Activated CD4-positive, alpha-beta T cell treated with anti-CD3 and anti-CD28 coated beads for 36 hours (primary cell): ENCODE measurements around the gene PRMT9. TPM values are rescaled to one million over a fixed set of nuclear protein-coding genes. Genes with fewer than 3 reads are reported as not detected.

Experiments
- ATAC-seq: fragments of 200-7000 bp; cut with Tn5 transposase; one replicate; pipeline ENCODE4 v1.10.0; 2021; ENCODE audit warnings: mild to moderate bottlenecking, moderate library complexity
- CTCF ChIA-PET: fragments of 350-600 bp; sonication (Branson Sonifier 250); formaldehyde crosslinking; loops from one replicate; lab custom pipeline; 2021; ENCODE audit warnings: antibody characterized with exemption; lab: Charles Lee
- POLR2A ChIA-PET: fragments of 350-600 bp; sonication (Branson Sonifier 250); formaldehyde crosslinking; loops from one replicate; lab custom pipeline; 2021; ENCODE audit warnings: antibody characterized with exemption, inconsistent platforms; lab: Charles Lee
- DNase-seq: peaks from one replicate; pipeline ENCODE4 v3.0.0-alpha.2; 2020
- H3K27ac Mint-ChIP-seq: one replicate; pipeline ENCODE4 v1.8.0; 2021; ENCODE audit warnings: mixed read lengths
- H3K27me3 Mint-ChIP-seq: one replicate; pipeline ENCODE4 v1.8.0; 2021; ENCODE audit warnings: mixed read lengths
- H3K36me3 Mint-ChIP-seq: one replicate; pipeline ENCODE4 v1.8.0; 2021; ENCODE audit warnings: low read depth, mixed read lengths
- H3K4me1 Mint-ChIP-seq: one replicate; pipeline ENCODE4 v1.8.0; 2021; ENCODE audit warnings: mixed read lengths
- H3K4me3 Mint-ChIP-seq: one replicate; pipeline ENCODE4 v1.8.0; 2021; ENCODE audit warnings: mild to moderate bottlenecking, moderate library complexity, mixed read lengths
- H3K9me3 Mint-ChIP-seq: one replicate; pipeline ENCODE4 v1.8.0; 2021; ENCODE audit warnings: low read depth, mixed read lengths
- intact Hi-C, 2 experiments: fragments of 100-400 bp; cut with DNase I in 1 of 2; cut with micrococcal nuclease in 1 of 2; formaldehyde crosslinking; loops; one replicate each; pipeline versions ENCODE4 v1.14.2 to v1.15.1; 2022 to 2024; cut with DNase I, micrococcal nuclease
- total RNA-seq, 2 experiments: library from RNA; stranded (reverse); gene quantifications; one replicate each; pipeline ENCODE4 v1.2.3, GENCODE V29; 2021

PRMT9 gene
- total RNA-seq, 2 experiments from 2014 or later, result 6.2 to 7.5 TPM

DNA sequence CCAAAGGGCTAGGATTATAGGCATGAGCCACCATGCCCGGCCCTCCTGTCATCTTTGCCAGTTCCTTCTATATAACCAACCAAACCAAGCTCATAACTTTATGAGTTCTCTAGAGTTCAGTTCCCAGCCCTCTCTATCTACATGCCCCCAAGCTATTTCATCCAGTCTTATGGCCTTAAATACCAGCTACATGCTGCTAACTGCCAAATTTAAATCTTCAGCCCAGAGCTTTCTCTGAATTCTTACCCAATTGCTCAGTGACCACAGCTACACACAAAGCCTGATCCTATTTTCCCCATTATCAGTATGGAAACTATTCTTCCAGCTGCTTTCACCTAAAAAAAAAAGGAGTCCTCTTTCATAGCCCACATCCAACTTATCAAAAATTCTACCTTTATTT lies 43.6 kb downstream of the PRMT9 start:
- DNase-seq (no peak), ATAC-seq (no peak)
- Mint-ChIP-seq H3K4me3 (no peak overlapping the region), H3K27ac (no peak overlapping the region), H3K9me3 (peaks cover 4% of the 10 kb centered on the region), H3K4me1 (peaks cover 17% of the 10 kb centered on the region), H3K36me3 (peaks cover 57% of the 10 kb centered on the region), H3K27me3 (no peaks in the 10 kb centered on the region)
- intact Hi-C loops, result no loop called here
- ChIA-PET POLR2A (interaction anchor here (0.6 to 1.2 kb wide), 2 partner anchors 23 to 25 kb away, joined by 7 to 10 read pairs; partner anchors contain the start of gene TMEM184C), CTCF (interaction anchor here (1.1 to 2.7 kb wide), 2 partner anchors 19 to 226 kb away, joined by 4 to 16 read pairs; no protein-coding TSS in a partner anchor)

DNA sequence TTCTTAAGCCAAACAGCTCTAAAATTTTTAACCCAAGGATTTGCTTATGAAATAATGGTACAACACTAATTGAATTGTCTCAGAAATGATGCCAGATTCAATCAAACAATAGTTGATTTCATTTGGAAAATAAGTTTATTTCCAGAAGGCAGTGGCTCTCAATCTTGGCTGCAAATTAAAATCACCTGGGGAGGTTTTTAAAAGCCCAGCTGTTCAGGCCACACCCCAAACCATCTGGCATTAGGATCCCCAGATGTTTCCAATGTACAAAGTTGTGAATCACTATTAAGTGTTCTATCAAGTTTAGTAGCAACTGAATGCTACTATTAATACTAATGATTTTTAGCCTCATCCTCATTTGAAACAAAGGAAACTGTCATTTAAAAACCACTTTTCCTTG lies 44.6 kb downstream of the PRMT9 start:
- Mint-ChIP-seq H3K9me3 (peaks cover 4% of the 10 kb centered on the region), H3K36me3 (peaks cover 63% of the 10 kb centered on the region), H3K27ac (peak overlapping the region; percentile 37), H3K27me3 (no peaks in the 10 kb centered on the region), H3K4me3 (no peak overlapping the region), H3K4me1 (peaks cover 17% of the 10 kb centered on the region)
- no peak for DNase-seq
- POLR2A ChIA-PET, result no interaction called here
- CTCF ChIA-PET, result interaction anchor here (0.6 kb wide), 1 partner anchor 63 kb away, joined by 3 read pairs; no protein-coding TSS in a partner anchor
- ATAC-seq, result no peak
- intact Hi-C loops, result no loop called here

DNA sequence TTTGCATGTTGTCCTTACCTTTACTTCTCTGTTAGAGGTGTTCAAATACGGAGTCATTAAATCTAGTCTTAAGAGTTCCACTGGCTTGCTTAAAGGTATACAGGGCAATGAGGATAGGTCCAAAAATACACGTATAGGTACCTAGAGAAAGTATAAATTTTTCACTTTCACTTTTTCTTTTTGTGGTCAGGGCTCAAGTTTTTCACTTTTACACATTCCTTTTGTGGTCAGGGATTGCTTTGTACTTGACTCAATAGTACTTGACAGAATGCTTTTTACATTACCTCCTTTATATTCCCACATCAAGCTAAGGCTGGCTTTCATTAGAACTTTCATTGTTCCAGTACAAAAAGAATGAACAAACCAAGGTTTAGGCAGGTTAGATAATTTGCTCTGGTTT lies 45.0 kb downstream of the PRMT9 start:
- intact Hi-C loops, result no loop called here
- Mint-ChIP-seq H3K27me3 (no peaks in the 10 kb centered on the region), H3K4me3 (no peak overlapping the region), H3K36me3 (peaks cover 66% of the 10 kb centered on the region), H3K9me3 (peaks cover 4% of the 10 kb centered on the region), H3K27ac (peak overlapping the region; percentile 31), H3K4me1 (peaks cover 17% of the 10 kb centered on the region)
- ATAC-seq, result peak; percentile 64
- ChIA-PET POLR2A (no interaction called here), CTCF (no interaction called here)
- no peak for DNase-seq

DNA sequence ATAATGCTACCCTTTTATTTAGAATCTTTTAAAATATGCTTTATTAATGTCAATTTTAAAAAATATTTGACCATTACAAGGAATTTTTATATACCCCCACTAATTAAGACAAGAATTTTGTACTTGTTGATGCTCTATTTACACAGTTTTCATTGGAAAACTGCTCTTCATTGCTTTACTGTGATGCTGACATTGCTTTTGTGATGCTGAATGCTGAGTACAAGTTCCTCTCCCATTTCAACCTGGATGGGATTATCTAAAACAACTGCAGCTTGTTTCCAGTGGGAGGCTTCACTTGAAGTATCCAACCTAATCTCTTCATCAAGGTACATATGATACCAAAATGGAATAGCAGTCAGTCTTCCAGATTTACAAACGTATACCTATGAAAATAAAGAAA lies 45.6 kb downstream of the PRMT9 start:
- Mint-ChIP-seq H3K27me3 (no peaks in the 10 kb centered on the region), H3K4me3 (no peak overlapping the region), H3K27ac (no peak overlapping the region), H3K4me1 (peaks cover 17% of the 10 kb centered on the region), H3K36me3 (peaks cover 67% of the 10 kb centered on the region), H3K9me3 (peaks cover 4% of the 10 kb centered on the region)
- DNase-seq, result no peak
- POLR2A ChIA-PET, result no interaction called here
- CTCF ChIA-PET, result interaction anchor here (0.9 to 1.1 kb wide), 3 partner anchors 14 to 228 kb away, joined by 4 to 5 read pairs (median 4); partner anchors contain the start of gene TMEM184C
- intact Hi-C loops, result no loop called here
- no peak for ATAC-seq

DNA sequence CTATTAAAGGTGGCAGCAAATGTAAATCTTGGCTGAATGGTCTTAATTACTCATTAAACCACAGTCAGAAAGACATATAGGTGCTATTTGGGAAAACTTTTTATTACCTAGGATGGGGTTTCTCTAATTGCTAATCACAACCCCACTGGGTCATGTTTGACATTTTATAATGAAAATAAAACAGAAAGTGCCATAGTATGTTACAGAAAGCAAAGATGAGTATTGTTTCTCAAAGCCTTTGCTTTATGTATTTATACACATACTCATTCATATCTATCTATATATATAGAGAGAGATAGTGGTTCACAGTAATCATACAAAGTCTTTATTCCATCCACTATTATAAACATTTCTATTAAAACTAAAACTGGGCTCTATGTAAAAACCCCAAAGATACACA lies 48.6 kb downstream of the PRMT9 start:
- intact Hi-C loops, result no loop called here
- H3K27ac Mint-ChIP-seq, result no peak overlapping the region
- peak; percentile 26 for ATAC-seq

DNA sequence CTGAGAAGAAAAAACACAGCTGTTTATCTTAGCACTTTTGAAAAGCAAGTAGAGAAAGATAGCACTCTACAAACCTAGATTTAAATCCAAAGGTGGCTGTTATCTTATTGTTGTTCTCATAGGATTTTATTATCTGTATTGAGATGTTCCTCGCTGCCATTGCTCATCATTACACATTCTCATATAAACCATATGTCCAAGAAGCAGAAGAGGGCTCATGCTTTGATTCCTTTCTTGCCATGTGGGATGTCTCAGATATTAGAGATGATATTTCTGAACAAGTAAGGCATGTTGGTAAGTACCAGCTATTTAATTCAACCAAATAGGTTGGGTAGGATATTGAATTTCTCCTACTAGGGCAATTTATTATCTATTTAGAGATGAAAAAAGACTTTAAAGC lies 50.3 kb downstream of the PRMT9 start:
- CTCF ChIA-PET, result interaction anchor here (0.9 kb wide), 1 partner anchor 9 kb away, joined by 3 read pairs; no protein-coding TSS in a partner anchor
- H3K36me3 Mint-ChIP-seq, result peaks cover 55% of the 10 kb centered on the region

More for the DNA sequence above, 48.6 kb downstream of the PRMT9 start:
- POLR2A ChIA-PET, result no interaction called here
- Mint-ChIP-seq H3K4me3 (no peak overlapping the region), H3K4me1 (peaks cover 14% of the 10 kb centered on the region), H3K36me3 (peaks cover 56% of the 10 kb centered on the region), H3K27me3 (no peaks in the 10 kb centered on the region), H3K9me3 (peaks cover 4% of the 10 kb centered on the region)
- CTCF ChIA-PET, result no interaction called here
- no peak for DNase-seq

DNA sequence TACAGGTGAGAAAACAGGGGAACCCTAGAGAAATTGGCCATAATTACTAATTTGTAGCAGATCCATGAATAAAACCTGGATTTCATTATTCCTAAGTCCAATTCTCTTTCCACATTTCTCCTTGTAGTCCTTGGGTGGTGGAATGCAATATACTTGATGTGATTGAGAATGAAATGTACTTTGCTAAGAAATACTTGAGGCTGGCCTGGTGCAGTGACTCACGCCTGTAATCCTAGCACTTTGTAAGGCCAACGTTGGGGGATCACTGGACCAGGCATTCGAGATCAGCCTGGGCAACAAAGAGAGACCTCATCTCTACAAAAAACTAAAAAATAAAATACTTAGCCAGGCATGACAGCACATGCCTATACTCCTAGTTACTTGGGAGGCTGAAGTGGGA lies 50.9 kb downstream of the PRMT9 start:
- Mint-ChIP-seq H3K36me3 (peaks cover 58% of the 10 kb centered on the region), H3K27ac (no peak overlapping the region), H3K9me3 (peaks cover 4% of the 10 kb centered on the region), H3K4me3 (no peak overlapping the region), H3K4me1 (no peaks in the 10 kb centered on the region), H3K27me3 (no peaks in the 10 kb centered on the region)
- ATAC-seq (no peak), DNase-seq (no peak)
- intact Hi-C loops, result no loop called here
- CTCF ChIA-PET, result interaction anchor here (0.9 to 1.0 kb wide), 2 partner anchors 9 to 11 kb away, joined by 3 to 5 read pairs; no protein-coding TSS in a partner anchor
- POLR2A ChIA-PET, result no interaction called here

More for the DNA sequence above, 50.3 kb downstream of the PRMT9 start:
- Mint-ChIP-seq H3K27me3 (no peaks in the 10 kb centered on the region), H3K4me3 (no peak overlapping the region), H3K4me1 (no peaks in the 10 kb centered on the region), H3K9me3 (peaks cover 4% of the 10 kb centered on the region), H3K27ac (no peak overlapping the region)
- POLR2A ChIA-PET, result no interaction called here
- DNase-seq, result no peak
- intact Hi-C loops, result no loop called here
- ATAC-seq, result no peak

DNA sequence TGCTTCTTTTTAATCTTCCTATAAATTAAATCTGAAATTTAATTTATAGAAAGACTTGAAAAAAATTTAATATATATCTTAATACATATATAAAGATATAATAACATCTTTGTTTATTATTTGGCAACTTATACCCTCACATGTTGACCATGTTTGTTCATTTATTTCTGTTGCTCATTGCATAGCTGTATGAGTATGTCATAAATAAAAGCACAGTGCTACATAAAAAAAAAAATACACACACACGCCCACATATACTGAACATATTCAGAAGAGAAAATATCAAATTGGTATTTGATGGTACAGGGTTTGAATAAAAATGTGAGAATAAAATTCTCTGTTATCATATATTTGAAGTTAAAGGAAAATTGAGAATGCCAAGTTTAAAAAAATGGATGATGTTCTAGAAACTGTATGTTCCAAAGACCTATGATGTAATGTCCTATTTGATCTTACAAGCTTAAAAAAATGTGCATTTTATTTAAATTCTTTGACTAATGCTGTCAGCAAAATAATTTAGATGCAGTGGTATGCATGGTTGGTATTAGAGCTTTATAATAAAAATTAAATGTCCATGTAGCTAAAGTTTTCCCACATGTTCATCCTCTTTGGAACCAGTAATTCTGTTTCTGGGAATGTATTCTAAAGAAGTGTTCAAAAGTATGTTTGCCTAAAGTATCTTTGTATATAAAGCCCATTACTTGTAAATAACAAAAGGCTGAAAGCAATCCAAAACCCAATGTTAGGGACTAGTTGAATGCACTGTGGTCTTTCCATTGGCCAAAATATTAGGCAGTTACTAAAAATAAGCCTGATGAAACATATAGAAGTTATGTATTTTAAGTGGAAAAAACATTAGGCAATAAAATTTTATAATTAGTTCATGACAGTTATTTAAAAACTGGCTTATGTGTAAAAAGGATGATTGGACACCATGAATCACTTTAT lies 53.9 kb downstream of the PRMT9 start:
- Mint-ChIP-seq H3K9me3 (no peaks in the 10 kb centered on the region), H3K4me3 (no peak overlapping the region), H3K27ac (no peak overlapping the region), H3K36me3 (peaks cover 51% of the 10 kb centered on the region), H3K27me3 (no peaks in the 10 kb centered on the region), H3K4me1 (no peaks in the 10 kb centered on the region)
- intact Hi-C loops, result loop anchor here in 1 of 2 experiments (5.0 kb wide), 1 partner anchor 172 kb away; no protein-coding TSS in a partner anchor
- DNase-seq (no peak), ATAC-seq (no peak)
- POLR2A ChIA-PET, result no interaction called here
- CTCF ChIA-PET, result interaction anchor here (0.6 to 1.3 kb wide), 5 partner anchors 12 to 237 kb away, joined by 3 to 5 read pairs (median 4); partner anchors contain the start of gene TMEM184C

DNA sequence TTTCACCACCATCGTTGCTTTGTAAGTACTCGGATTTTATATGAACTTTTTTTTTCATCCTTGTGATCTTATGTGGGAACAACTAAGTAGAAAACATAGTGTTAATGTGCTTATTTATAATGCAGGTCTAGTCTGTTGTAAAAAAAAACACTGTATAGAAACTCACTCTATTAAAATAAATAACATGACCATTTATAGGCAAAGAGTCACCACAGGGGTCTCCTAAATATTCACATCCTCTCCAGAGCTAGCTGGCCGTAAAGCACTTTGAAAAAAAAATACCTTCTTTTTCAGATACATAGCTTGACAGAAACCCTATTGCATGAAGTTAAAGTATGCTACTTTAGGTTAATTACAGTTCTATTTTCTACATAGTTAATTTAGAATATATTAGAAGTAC lies 55.5 kb downstream of the PRMT9 start:
- DNase-seq, result no peak
- no peaks in the 10 kb centered on the region for H3K27me3 Mint-ChIP-seq
- ChIA-PET POLR2A (no interaction called here), CTCF (interaction anchor here (1.0 kb wide), 1 partner anchor 9 kb away, joined by 4 read pairs; no protein-coding TSS in a partner anchor)
- no peak overlapping the region for H3K27ac Mint-ChIP-seq
- no peaks in the 10 kb centered on the region for H3K9me3 Mint-ChIP-seq
- H3K4me3 Mint-ChIP-seq, result no peak overlapping the region
- peaks cover 39% of the 10 kb centered on the region for H3K36me3 Mint-ChIP-seq
- no peaks in the 10 kb centered on the region for H3K4me1 Mint-ChIP-seq
- no peak for ATAC-seq
- intact Hi-C loops, result loop anchor here in 1 of 2 experiments (5.0 kb wide), 1 partner anchor 174 kb away; no protein-coding TSS in a partner anchor

DNA sequence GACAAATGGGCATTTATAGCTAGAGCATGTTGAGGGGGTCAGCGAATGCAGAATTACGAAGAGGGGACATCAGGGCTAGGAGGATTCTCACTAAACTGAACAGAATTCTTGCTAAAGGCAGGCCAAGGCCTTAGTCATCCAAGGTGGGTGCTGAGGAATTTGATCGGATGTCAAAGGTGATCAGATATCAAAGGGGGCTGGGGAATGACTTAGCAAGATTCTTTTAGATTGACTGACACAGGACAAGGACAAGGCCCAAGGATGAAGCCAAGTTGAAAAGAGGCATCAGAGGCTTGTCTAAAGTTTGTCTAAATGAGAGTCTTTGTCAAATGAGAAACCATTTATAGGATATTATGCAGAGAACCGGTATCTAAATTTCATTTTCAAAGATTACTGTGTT lies 57.1 kb downstream of the PRMT9 start:
- Mint-ChIP-seq H3K9me3 (no peaks in the 10 kb centered on the region), H3K4me1 (peaks cover 7% of the 10 kb centered on the region), H3K4me3 (no peak overlapping the region), H3K36me3 (peaks cover 38% of the 10 kb centered on the region), H3K27ac (no peak overlapping the region), H3K27me3 (no peaks in the 10 kb centered on the region)
- DNase-seq (no peak), ATAC-seq (no peak)
- CTCF ChIA-PET, result interaction anchor here (0.5 to 0.6 kb wide), 2 partner anchors 17 to 87 kb away, joined by 3 to 4 read pairs; no protein-coding TSS in a partner anchor
- intact Hi-C loops, result loop anchor here in 1 of 2 experiments (5.0 kb wide), 1 partner anchor 175 kb away; no protein-coding TSS in a partner anchor
- POLR2A ChIA-PET, result interaction anchor here (1.3 kb wide), 1 partner anchor 9 kb away, joined by 6 read pairs; the partner anchor contains the start of gene TMEM184C

DNA sequence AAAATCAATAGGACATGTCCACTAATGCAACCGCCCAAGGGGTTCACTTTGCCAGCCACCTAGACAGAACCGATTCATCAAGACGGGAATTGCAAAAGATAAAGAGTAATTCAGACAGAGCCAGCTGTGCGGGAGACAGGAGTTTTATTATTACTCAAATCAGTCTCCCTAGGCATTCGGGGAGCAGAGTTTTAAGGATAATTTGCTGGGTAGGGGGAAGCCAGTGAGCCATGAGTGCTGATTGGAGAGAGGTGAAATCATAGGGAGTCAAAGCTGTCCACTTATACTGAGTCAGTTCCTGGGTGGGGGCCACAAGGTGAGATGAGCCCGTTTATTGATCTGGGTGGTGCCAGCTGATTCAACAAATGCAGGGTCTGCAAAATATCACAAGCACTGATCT lies 58.2 kb downstream of the PRMT9 start:
- Mint-ChIP-seq H3K4me1 (peaks cover 13% of the 10 kb centered on the region), H3K27ac (peak overlapping the region; percentile 7), H3K9me3 (no peaks in the 10 kb centered on the region), H3K4me3 (no peak overlapping the region), H3K36me3 (peaks cover 39% of the 10 kb centered on the region), H3K27me3 (no peaks in the 10 kb centered on the region)
- intact Hi-C loops, result loop anchor here in 1 of 2 experiments (5.0 kb wide), 1 partner anchor 177 kb away; no protein-coding TSS in a partner anchor
- no peak for DNase-seq
- CTCF ChIA-PET, result interaction anchor here (0.6 kb wide), 1 partner anchor 324 kb away, joined by 5 read pairs; no protein-coding TSS in a partner anchor
- POLR2A ChIA-PET, result interaction anchor here (1.1 kb wide), 1 partner anchor 9 kb away, joined by 3 read pairs; the partner anchor contains the start of gene TMEM184C
- ATAC-seq, result no peak
